Suppressor macrophage (primary cell): ENCODE data around the gene CDC42BPB.

Experiments
- DNase-seq, 4 experiments: peaks; one replicate each; pipeline ENCODE4 v3.0.0-alpha.2; 2020 to 2022
- total RNA-seq, 17 experiments: gene quantifications; one replicate each; lab custom pipeline; 2026; ENCODE audit warnings: mixed read lengths in 6 of 17, inconsistent platforms in 3 of 17; lab: John Stamatoyannopoulos, UW

The CDC42BPB gene
- 77.8 to 174 (median 120) reads per million in 17 experiments for total RNA-seq

DNA sequence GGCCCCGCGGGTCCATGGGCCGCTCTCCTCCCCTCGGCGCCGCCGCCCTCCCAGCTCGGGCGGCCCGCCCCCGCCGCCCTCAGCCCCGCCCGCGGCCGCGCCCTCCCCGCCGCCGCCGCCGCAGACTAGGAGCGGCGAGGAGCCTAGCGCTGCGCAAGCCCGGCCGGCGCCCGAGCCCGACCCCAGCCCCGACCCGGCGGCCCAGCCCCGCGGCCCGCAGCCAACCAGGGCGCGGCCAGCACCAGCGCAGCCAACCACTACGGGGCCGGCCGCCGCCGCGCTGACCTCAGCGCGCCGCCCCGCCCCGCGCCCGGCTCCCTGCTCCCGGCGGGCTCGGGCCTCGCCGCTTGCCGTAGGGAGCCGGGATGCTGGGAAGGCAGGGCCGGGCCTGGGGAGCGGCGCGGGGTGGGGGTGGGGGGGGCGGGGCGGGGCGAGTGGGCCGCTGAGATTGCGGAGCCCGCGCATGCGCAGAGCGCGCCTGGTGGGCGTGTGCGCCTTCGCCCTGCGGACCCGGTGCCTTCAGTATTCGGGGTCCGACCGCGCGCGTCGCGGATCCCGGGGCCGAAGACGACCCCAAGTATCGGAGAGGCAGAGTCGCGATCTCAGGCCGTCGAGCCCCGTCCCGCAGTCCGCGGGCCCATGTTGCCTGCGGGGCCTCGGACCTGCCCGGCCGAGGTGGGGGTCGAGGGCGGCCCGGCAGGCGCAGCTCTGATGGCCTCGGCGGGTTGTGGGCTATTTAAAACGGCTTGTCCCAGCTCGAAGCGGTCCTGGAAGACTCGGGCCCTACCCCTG is at the start of gene CDC42BPB:
Gene CDC42BPB (minus strand): TSS at position 178 of the 792 bp plus-strand sequence. CDS start 376 bp downstream, outside the sequence.
- peak; percentile 96 to 99 (median 97) for DNase-seq

GRCh38 chr14:103105580-103106150 is 48.3 kb upstream of the CDC42BPB start:
- peak in 1 of 4 experiments; percentile 40 for DNase-seq

GRCh38 chr14:103104654-103105452 is 47.5 kb upstream of the CDC42BPB start:
- peak; percentile 51 to 81 (median 66) for DNase-seq

- DNase-seq: no peak
Observed at GRCh38 chr14:103104389-103104653, 47.0 kb upstream of the CDC42BPB start.

DNA sequence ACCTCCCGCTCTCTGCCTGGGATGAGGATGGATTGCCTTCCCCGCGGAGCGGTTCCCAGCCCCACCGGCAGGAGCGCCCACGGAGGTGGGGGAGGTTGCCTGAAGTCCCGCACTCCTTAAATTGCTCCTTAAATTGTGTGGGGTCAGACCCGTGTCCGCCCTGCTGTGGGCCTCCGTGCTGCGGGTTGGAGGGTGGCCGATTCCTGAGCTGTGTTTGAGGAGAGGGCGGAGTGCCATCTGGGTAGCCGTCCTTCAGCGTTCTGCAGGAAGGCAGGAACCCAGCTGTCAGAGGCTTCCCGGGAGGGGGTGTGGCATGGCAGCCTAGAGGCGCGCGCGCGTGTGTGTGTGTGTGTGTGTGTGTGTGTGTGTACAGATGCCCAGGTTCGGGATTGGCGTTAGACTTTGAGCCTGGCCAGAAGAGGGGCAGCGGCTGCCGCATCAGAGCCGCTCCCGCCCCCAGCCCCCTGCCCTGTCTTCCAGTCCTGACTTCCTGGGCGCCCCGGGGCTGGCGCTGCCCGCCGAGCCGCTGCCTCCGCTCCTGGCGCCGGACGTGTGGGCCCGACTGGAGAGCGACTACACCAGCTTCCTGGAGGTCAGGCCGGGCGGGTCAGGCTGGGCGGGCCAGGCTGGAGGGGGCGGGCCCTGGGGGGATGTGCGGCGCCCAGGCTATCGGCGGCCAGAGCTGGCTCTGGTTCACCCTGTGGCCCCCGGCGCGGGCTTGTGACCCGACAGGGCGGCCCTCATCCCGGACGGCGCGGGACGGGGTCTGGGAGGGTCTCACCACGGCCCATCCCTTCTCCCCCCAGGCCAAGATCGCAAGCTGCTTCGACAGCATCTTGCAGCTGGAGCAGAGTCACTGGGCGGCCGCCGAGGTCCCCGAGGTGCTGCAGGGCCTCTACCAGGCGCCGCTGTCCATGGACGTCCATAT is 46.4 kb upstream of the CDC42BPB start:
- DNase-seq: peak; percentile 60 to 82 (median 69)

- DNase-seq: no peak
Observed at GRCh38 chr14:103102689-103103260, 45.4 kb upstream of the CDC42BPB start.

GRCh38 chr14:103101963-103102688 is 44.8 kb upstream of the CDC42BPB start:
- no peak for DNase-seq

DNA sequence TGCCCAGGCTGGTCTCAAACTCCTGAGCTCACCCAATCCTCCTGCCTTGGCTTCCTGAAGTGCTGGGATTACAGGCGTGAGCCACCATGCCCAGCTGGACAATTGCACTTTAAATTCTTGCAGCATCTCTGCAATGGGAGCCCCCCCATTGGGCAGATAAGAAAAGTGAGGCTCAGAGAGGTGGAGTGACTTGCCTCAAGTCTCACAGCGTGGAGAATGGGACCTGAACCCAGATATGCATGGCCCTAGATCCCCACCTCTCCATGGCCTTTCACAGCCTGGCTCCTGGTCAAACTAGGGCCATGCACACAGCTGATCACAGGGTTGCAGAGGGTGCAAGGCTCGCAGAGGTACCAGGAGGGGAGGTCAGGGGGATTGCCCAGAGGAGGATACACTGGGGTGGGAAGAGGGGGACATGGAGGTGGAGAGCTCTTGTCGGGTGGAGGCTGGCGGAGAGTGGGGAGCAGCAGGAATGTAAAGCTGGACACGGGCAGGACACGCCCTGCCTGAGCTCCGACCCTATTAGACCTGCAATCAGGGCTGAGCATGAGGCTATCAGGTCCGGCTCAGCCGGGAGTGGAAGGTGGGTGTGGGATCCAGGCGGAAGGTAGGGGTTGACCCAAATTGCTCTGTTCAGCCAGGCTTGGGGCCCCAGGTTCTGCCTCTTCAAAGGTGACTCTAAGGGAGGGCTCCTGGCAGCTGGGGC is 44.1 kb upstream of the CDC42BPB start:
- DNase-seq: no peak

DNA sequence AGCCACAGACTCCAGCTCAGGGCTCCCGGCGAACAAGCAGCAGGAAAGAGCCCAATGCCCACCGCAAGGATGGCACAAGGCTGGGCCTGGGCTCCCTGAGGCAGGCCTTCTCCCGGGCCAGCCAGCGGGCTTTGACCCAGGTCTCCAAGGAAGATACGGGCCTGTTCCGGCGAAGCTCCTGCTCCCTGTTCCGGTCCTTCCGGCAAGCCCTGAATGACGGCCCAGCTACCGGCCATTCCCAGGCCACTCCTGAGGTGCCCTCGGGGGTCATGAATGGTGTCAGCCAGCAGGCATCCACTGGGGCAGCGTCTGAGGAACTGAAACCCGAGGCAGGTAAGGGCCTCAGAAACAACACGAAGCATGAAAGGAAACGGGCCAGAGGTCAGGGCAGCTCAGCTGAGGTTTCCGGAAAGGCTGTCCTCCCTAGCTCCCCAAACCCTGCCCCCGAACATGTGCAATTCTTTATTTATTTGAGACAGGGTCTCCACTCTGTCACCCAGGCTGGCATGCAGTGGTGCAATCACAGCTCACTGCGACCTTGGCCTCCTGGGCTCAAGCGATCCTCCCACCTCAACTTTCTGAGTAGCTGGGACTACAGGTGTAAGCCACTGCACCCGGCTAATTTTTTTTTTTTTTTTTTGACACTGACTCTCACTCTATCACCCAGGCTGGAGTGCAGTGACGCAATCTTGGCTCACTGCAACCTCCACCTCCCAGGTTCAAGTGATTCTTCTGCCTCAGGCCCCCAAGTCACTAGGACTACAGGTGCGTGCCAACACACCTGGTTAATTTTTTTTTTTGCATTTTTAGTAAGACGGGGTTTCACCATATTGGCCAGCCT is 43.2 kb upstream of the CDC42BPB start:
- no peak for DNase-seq

- no peak for DNase-seq
Observed at GRCh38 chr14:103099733-103100280, 42.5 kb upstream of the CDC42BPB start.

- no peak for DNase-seq
Observed at GRCh38 chr14:103099081-103099732, 41.9 kb upstream of the CDC42BPB start.

- DNase-seq: no peak
Observed at GRCh38 chr14:103097994-103098957, 40.9 kb upstream of the CDC42BPB start.

- no peak for DNase-seq
Observed at GRCh38 chr14:103097244-103097993, 40.1 kb upstream of the CDC42BPB start.

- DNase-seq: no peak
Observed at GRCh38 chr14:103096387-103096786, 39.0 kb upstream of the CDC42BPB start.

- DNase-seq: no peak
Observed at GRCh38 chr14:103095210-103095778, 37.9 kb upstream of the CDC42BPB start.
